GM21528 (cell line): Measurements from ENCODE around the gene ARFGEF3.
A peak's percentile ranks its signal among the peaks of the same experiment; 100 is the strongest.
"Not testable (repeated sequence)": the region's sequence is repeated elsewhere in the genome, so short reads cannot be mapped to it uniquely, and the experiment has no call there.

Experiments used
- ATAC-seq: cut with Tn5 transposase; IDR thresholded peaks from one replicate; pipeline ENCODE4 v1.9.1; 2021; ENCODE audit warnings: mild to moderate bottlenecking, moderate library complexity; ENCODE audit not compliant: unreplicated experiment, low FRiP score

Gene ARFGEF3, protein sequence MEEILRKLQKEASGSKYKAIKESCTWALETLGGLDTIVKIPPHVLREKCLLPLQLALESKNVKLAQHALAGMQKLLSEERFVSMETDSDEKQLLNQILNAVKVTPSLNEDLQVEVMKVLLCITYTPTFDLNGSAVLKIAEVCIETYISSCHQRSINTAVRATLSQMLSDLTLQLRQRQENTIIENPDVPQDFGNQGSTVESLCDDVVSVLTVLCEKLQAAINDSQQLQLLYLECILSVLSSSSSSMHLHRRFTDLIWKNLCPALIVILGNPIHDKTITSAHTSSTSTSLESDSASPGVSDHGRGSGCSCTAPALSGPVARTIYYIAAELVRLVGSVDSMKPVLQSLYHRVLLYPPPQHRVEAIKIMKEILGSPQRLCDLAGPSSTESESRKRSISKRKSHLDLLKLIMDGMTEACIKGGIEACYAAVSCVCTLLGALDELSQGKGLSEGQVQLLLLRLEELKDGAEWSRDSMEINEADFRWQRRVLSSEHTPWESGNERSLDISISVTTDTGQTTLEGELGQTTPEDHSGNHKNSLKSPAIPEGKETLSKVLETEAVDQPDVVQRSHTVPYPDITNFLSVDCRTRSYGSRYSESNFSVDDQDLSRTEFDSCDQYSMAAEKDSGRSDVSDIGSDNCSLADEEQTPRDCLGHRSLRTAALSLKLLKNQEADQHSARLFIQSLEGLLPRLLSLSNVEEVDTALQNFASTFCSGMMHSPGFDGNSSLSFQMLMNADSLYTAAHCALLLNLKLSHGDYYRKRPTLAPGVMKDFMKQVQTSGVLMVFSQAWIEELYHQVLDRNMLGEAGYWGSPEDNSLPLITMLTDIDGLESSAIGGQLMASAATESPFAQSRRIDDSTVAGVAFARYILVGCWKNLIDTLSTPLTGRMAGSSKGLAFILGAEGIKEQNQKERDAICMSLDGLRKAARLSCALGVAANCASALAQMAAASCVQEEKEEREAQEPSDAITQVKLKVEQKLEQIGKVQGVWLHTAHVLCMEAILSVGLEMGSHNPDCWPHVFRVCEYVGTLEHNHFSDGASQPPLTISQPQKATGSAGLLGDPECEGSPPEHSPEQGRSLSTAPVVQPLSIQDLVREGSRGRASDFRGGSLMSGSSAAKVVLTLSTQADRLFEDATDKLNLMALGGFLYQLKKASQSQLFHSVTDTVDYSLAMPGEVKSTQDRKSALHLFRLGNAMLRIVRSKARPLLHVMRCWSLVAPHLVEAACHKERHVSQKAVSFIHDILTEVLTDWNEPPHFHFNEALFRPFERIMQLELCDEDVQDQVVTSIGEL (N-terminal part only)

DNA sequence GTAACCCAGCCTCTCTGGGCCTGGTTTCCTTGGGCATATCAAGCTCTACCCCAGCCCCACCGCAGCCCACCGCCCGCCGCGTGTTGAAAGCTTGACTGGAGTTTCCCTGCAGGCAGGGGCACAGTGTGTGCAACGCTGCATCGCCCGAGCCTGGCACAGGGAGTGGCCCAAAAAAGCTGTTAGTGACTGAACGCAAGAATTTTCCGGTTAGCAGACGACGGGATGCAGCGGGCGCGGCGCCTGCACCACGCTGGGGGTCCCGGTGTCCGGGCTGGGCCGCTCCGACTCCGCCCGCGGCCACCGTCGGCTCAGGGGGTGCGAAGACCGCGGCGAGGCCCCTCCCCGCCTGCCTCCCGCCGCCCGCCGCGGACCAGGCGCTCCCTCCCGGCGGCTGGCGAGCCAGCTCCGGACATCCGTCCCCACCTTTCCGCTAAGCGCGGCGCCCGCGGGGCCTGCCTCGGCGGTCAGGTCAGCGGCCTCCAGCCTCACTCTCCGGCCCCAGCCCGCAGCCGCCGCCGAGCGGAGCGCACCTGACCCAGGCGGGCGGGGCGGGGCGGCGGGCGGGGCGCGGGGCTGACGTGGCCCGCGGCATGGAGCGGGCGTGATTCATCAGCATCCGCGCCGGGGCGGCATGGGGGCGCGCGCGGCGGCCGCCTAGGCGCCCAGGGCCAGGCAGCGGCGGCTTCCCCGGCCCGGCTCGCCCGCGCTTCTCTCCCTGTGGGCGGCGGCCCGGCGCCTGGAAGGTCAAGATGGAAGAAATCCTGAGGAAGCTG lies at the start of gene ARFGEF3:
TSS of gene ARFGEF3 (plus strand) at position 602 of the 773 bp plus-strand sequence. CDS start at position 750, 148 bp downstream.
- ATAC-seq, result peak; percentile 65

- no peak for ATAC-seq
These were observed 48.0 kb upstream of the ARFGEF3 start for GRCh38 chr6:138113588-138114210.

- ATAC-seq, result no peak
These were observed 46.5 kb upstream of the ARFGEF3 start for GRCh38 chr6:138115201-138115600.

DNA sequence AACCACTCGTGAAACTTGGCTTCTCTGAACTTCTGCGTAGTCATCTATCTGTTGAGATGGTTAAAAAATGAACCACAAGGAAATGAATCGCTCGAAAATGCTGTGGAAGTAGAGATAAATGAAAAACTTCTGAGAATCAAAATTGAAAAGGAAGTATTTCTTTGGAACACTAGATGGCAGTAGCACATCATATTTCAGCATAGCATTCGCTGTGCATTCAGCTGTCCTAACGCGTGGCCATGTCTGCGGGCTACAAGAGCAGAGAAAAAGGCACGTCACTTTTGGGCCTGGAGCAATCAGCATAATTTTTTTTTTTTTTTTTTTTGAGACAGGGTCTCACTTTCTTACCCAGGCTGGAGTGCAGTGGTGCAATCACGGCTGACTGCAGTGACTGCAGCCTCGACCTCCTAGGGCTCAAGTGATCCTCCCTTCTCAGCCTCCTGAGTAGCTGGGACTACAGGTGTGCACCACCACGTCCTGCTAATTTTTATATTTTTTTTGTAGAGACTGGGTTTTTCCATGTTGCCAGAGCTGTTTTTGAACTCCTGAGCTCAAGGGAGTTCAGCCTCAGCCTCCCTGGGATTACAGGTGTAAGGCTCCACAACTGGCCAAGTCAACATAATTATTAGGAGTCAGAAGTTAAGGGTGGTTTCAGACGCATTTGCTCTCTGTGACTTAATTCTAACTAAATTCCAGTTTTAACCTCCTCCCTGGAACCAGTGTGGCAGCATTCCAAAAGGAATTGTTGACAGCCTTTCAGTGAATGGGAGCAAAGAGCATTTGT lies 45.7 kb upstream of the ARFGEF3 start:
- ATAC-seq, result peak; percentile 75

- no peak for ATAC-seq
These were observed 45.1 kb upstream of the ARFGEF3 start for GRCh38 chr6:138116661-138116999.

GRCh38 chr6:138117376-138117914 lies 44.3 kb upstream of the ARFGEF3 start:
- ATAC-seq, result no peak

GRCh38 chr6:138119229-138119628 lies 42.5 kb upstream of the ARFGEF3 start:
- not testable (repeated sequence) for ATAC-seq

DNA sequence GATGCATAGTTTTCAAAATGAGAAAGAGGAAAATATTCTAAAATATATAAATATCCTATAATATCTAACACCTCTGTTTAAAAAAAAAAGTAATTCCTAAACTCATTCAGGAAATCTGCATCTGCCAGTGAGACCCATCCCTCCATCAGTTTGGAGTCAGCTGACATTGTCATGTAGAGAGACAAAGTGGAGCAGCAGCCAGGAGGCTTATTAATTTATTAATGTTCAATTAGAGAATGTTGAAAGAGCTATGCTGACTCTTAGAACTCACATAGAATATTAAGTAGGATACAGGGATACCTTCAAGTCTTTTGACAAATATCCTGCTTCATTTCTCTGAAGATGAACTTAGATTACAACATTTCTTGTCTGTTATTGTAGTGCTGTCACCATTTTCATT lies 41.8 kb upstream of the ARFGEF3 start:
- ATAC-seq, result no peak

DNA sequence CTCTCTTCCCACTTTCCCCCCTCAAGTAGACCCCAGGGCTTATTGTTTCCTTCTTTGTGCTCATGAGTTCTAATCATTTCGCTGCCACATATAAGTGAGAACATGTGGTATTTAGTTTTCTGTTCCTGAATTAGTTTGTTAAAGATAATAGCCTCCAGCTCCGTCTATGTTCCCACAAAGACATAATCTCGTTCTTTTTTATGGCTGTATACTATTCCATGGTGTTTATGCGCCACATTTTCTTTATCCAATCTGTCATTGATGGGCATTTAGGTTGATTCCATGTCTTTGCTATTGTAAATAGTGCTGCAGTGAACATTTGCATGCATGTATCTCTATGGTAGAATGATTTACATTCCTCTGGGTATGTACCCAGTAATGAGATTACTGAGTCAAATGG lies 37.6 kb upstream of the ARFGEF3 start:
- ATAC-seq, result no peak

- ATAC-seq, result no peak
These were observed 33.6 kb upstream of the ARFGEF3 start for GRCh38 chr6:138128096-138128495.

DNA sequence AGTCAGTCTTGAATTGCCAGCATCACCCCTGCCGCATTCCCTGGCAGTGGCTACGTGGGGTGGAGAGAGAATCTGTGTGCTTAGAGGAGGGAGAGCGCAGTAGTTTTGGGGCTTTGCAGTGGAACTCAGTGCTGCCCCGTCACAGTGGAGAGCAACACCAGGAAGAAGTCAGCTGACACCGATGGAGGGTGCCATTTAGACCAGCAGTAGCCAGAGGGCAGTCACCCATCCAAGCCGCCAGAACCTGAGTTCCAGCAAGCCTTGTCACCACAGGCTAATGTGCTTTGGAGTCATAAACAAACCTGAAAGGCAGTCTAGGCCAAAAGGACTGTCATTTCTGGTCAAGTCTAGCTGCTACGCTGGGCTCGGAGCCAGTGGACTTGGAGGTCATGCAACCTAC lies 32.5 kb upstream of the ARFGEF3 start:
- no peak for ATAC-seq

- no peak for ATAC-seq
These were observed 18.9 kb upstream of the ARFGEF3 start for GRCh38 chr6:138142806-138143205.

- no peak for ATAC-seq
These were observed 16.3 kb upstream of the ARFGEF3 start for GRCh38 chr6:138145402-138145801.

GRCh38 chr6:138146544-138146943 lies 15.2 kb upstream of the ARFGEF3 start:
- ATAC-seq, result no peak

GRCh38 chr6:138155443-138155842 lies 6.3 kb upstream of the ARFGEF3 start:
- no peak for ATAC-seq

GRCh38 chr6:138157986-138158638 lies 3.6 kb upstream of the ARFGEF3 start:
- ATAC-seq, result no peak

DNA sequence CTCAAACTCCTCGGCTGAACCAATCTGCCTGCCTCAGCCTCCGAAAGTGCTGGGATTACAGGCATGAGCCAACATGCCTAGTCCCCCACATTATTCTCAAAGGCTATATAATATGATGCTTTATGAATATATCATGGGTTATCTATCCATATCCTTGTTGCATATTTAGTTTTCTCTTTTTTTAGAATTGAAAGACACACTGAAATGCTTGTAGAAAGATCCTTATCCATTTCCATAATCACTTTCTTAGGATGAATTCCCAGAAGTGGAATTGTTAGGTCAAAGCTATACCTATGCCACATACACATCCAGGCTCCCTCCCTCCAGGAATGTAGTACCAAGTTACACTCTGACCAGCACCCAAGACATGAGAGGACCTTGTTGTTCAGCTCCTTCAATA lies 2.5 kb upstream of the ARFGEF3 start:
- ATAC-seq, result no peak
